ENCODE measurements around the gene COL1A1. TPM values are rescaled to one million over a fixed set of nuclear protein-coding genes. Genes with fewer than 3 reads are reported as not detected.
A peak's percentile ranks its signal among the peaks of the same experiment; 100 is the strongest.

COL1A1 gene
- total RNA-seq, 1 experiment from 2014 or later, result 4.5 TPM

- POLR2A ChIA-PET, result interaction anchor here (1.0 to 2.3 kb wide), 5 partner anchors 10 to 69 kb away, joined by 3 to 11 read pairs (median 5); no protein-coding TSS in a partner anchor
- Mint-ChIP-seq H3K27me3 (ENCODE audit: insufficient read depth, unreplicated experiment) (no peaks in the 10 kb centered on the region), H3K9me3 (ENCODE audit: unreplicated experiment) (no peaks in the 10 kb centered on the region), H3K27ac (ENCODE audit: low read depth, unreplicated experiment) (no peak overlapping the region), H3K4me1 (ENCODE audit: insufficient read depth, unreplicated experiment) (peaks cover 11% of the 10 kb centered on the region), H3K36me3 (ENCODE audit: insufficient read depth, unreplicated experiment) (no peaks in the 10 kb centered on the region), H3K4me3 (ENCODE audit: unreplicated experiment) (no peak overlapping the region)
- no TSS peak for BruUV-seq (replicated peaks)
- CTCF ChIA-PET, result interaction anchor here (0.7 to 2.7 kb wide), 28 partner anchors 7 to 1071 kb away, joined by 3 to 36 read pairs (median 6); partner anchors contain the start of genes PDK2 and PPP1R9B
- TF ChIP-seq CTCF (IDR thresholded peaks at IDR 0.05; ENCODE audit: unreplicated experiment), result no peak
- DNase-seq (ENCODE audit: unreplicated experiment), result no peak
- intact Hi-C loops (cut with micrococcal nuclease), result no loop called here
Observed at GRCh38 chr17:50162466-50163254, 38.8 kb downstream of the COL1A1 start.

GRCh38 chr17:50161911-50162288 lies 39.5 kb downstream of the COL1A1 start:
- ChIA-PET POLR2A (interaction anchor here (0.7 to 2.3 kb wide), 8 partner anchors 10 to 154 kb away, joined by 3 to 11 read pairs (median 4); partner anchors contain the start of gene PPP1R9B), CTCF (interaction anchor here (0.5 to 2.7 kb wide), 34 partner anchors 8 to 1071 kb away, joined by 3 to 36 read pairs (median 5); partner anchors contain the start of genes COL1A1, PDK2 and PPP1R9B)
- H3K4me3 Mint-ChIP-seq (ENCODE audit: unreplicated experiment), result peak overlapping the region; percentile 71
- no peaks in the 10 kb centered on the region for H3K27me3 Mint-ChIP-seq (ENCODE audit: insufficient read depth, unreplicated experiment)
- BruUV-seq (replicated peaks), result no TSS peak
- no peaks in the 10 kb centered on the region for H3K9me3 Mint-ChIP-seq (ENCODE audit: unreplicated experiment)
- no peak for DNase-seq (ENCODE audit: unreplicated experiment)
- H3K4me1 Mint-ChIP-seq (ENCODE audit: insufficient read depth, unreplicated experiment), result peaks cover 11% of the 10 kb centered on the region
- H3K36me3 Mint-ChIP-seq (ENCODE audit: insufficient read depth, unreplicated experiment), result no peaks in the 10 kb centered on the region
- H3K27ac Mint-ChIP-seq (ENCODE audit: low read depth, unreplicated experiment), result no peak overlapping the region
- no peak for TF ChIP-seq CTCF (IDR thresholded peaks at IDR 0.05; ENCODE audit: unreplicated experiment)
- intact Hi-C loops (cut with micrococcal nuclease), result loop anchor here (1.0 kb wide), 3 partner anchors 22 to 68 kb away; no protein-coding TSS in a partner anchor

- no peaks in the 10 kb centered on the region for H3K27me3 Mint-ChIP-seq (ENCODE audit: insufficient read depth, unreplicated experiment)
- ChIA-PET CTCF (interaction anchor here (0.5 to 2.7 kb wide), 44 partner anchors 9 to 1244 kb away, joined by 3 to 36 read pairs (median 4); partner anchors contain the start of genes COL1A1, PDK2 and PPP1R9B), POLR2A (interaction anchor here (0.7 to 2.3 kb wide), 8 partner anchors 9 to 155 kb away, joined by 3 to 11 read pairs (median 4); partner anchors contain the start of gene PPP1R9B)
- H3K9me3 Mint-ChIP-seq (ENCODE audit: unreplicated experiment), result no peaks in the 10 kb centered on the region
- H3K36me3 Mint-ChIP-seq (ENCODE audit: insufficient read depth, unreplicated experiment), result no peaks in the 10 kb centered on the region
- intact Hi-C loops (cut with micrococcal nuclease), result loop anchor here (1.0 kb wide), 3 partner anchors 21 to 67 kb away; no protein-coding TSS in a partner anchor
- BruUV-seq (replicated peaks), result no TSS peak
- peak; percentile 84 for TF ChIP-seq CTCF (IDR thresholded peaks at IDR 0.05; ENCODE audit: unreplicated experiment)
- peak; percentile 89 for DNase-seq (ENCODE audit: unreplicated experiment)
- no peak overlapping the region for H3K27ac Mint-ChIP-seq (ENCODE audit: low read depth, unreplicated experiment)
- peak overlapping the region; percentile 71 for H3K4me3 Mint-ChIP-seq (ENCODE audit: unreplicated experiment)
- peaks cover 11% of the 10 kb centered on the region for H3K4me1 Mint-ChIP-seq (ENCODE audit: insufficient read depth, unreplicated experiment)
Observed at GRCh38 chr17:50161023-50161910, 40.2 kb downstream of the COL1A1 start.

Data from MCF 10A (cell line).